ENCODE results near the gene BRIX1.
"Not testable (repeated sequence)": the region's sequence is repeated elsewhere in the genome, so short reads cannot be mapped to it uniquely, and the experiment has no call there.

Gene BRIX1

GRCh38 chr5:34915856-34916192 lies 313 bp downstream of the BRIX1 start:
- no peak for DNase-seq (ENCODE audit: low read depth)

DNA sequence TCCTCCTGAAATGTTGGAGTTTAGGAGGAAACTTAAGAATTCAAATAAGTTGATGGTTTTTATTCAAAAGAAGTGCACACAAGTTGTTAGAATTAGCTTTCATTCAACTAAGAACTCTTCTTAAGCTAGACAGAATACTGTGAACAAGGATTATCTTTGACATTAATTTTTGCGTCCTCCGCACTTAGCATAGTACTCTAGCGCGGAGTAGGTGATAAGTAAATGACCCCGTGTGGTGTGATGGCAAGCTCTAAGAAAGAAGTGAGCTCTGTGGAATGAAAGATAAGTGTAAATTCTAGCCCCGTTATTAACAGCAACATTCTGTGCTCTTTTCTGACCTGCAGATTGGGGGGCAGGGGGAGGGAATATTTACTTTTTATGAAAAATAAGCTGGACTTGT lies 1.0 kb downstream of the BRIX1 start:
- DNase-seq (ENCODE audit: low read depth), result no peak

DNA sequence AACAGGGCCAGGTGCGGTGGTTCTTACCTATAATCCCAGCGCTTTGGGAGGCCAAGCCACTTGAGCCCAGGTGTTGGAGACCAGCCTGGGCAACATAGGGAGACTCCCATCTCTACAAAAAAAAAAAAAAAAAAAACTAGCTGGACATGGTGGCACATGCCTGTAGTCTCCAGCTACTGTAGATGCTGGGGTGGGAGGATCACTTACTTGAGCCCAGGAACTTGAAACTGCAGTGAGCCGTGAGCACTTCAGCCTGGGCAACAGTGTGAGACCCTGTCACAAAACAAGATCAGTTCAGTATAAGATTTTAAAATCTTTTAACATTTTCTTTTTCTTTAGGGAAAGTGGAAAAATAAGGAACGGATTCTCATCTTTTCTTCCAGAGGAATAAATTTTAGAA lies 2.5 kb downstream of the BRIX1 start:
- DNase-seq (ENCODE audit: low read depth), result no peak

- no peak for DNase-seq (ENCODE audit: low read depth)
These were observed 3.6 kb downstream of the BRIX1 start for GRCh38 chr5:34919077-34919476.

DNA sequence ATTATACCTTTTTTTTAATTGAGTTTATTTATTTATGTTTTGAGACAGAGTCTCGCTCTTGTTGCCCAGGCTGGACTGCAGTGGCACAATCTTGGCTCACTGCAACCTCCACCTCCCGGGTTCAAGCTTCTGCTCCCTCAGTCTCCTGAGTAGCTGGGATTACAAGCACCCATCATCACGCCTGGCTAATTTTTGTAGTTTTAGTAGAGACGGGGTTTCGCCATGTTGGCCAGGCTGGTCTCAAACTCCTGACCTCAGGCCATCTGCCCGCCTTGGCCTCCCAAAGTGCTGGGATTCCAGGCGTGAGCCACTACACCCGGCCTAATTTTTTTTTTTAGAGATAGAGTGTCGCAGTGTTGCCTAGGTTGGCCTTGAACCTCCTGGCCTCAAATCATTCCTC lies 7.7 kb downstream of the BRIX1 start:
- DNase-seq (ENCODE audit: low read depth), result not testable (repeated sequence)

DNA sequence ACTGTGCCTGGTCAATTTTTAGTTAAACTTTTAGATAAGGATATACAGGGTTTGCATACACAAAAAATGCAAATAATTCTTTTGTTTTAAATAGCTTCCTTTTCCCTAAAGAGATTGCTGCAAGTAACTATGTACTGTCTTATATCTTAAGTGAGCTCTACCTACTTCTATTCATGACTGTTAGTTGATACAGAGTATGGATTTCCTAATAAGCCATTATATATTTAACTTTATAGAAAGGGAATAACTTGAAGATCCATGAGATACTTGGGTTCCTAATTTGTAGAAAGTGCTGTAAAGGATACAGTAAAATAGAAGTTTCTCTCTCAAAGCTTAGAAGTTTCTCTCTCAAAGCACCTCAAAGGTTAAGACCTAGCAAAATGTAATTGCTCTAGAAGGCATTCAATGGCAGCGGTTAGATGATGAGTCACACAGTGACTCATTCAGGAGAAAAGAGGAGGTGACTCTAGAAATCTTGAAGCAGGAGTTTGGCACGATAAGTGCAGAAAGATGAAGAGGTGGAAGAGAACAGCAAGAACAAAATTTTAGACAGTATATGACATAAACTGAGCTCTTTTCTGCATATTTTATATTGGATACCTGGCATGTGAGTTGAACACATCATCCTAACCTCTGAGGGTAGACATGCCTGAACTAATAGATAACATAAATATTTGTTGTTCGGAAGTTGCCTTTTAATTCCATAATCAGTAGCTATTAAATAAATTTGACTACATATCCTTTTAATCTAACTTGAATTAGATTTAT lies 8.4 kb downstream of the BRIX1 start:
- DNase-seq (ENCODE audit: low read depth), result peak; percentile 66

DNA sequence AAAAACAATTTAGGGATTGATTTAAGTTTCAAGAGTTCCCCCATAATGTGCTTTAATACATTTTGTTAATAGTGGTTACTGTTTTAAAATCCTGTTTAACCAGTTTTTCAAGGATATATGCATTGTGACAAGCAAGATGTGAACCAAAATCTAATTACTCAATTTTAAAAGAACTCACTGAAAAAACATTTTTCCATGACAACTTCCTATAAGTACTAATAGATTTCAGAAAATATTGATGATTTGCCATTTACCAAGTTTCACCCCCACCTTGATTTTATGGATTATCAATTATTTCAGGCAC lies 8.9 kb downstream of the BRIX1 start:
- DNase-seq (ENCODE audit: low read depth), result no peak

DNA sequence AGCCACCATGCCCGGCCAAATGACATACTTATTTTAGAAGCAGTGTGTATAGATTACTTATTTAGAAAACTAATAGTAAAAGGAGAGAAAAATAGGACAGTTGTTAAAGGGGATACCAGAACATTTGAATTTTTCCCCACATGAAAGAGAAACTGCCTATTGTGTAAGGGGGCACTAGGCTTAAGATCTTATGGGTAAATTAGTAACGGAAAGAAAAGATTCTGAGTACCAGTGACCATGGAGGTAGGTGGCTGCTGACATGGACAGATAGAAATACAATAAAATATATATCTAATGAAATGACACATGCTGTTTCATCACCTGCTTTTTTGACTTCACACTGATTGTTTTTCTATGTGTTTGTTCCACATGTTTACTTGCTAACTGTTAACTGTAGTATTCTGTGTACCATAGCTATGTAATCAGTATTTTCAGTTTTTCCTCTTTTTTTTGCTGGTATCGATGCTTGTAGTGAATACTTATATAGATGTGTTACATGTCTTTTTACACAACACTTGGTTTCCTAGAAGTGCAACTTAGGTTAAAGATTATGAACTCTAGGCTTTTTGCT lies 10.9 kb downstream of the BRIX1 start:
- DNase-seq (ENCODE audit: low read depth), result no peak

DNA sequence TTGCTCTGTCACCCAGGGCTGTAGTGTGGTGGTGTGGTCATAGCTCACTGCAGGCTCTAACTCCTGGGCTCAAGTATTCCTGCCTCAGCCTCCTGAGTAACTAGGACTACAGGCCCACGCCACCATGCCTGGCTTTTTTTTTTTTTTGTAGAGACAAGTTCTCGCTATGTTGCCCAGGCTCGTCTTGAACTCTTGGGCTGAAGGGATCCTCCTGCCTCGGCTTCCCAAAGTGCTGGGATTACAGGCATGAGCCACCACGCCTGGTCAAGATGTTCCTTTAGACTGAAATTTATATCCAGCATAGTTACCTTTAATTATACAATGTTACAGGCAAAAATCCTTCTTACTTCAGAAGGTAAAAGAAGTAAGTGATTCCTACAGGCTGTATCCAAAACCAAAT lies 12.3 kb downstream of the BRIX1 start:
- no peak for DNase-seq (ENCODE audit: low read depth)

DNA sequence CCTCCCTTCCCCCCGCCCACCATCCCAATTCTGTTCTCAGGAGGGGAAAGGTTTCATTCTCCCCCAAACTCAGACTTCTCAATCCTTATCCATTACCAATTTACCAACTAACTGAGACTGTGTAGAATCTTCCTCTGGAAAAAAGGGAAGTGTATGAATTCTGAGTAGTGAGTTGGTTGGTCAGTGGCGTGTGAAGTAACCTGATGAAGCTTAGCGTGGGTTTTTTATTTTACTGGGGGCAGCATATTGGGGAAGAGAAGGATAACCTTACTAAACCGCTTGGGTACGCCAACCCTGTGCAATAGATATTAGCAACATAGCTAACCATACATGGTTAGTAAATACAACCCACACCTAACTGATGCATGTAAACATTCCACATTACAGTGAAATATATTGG lies 12.8 kb downstream of the BRIX1 start:
- no peak for DNase-seq (ENCODE audit: low read depth)

- peak; percentile 93 for DNase-seq (ENCODE audit: low read depth)
These were observed 13.7 kb downstream of the BRIX1 start, which contains the start of gene DNAJC21 for GRCh38 chr5:34929134-34929719. Gene DNAJC21, plus strand, starts transcription at chr5:34929559. Its CDS starts 261 bp downstream, at chr5:34929820.

GRCh38 chr5:34929720-34930461 lies 14.4 kb downstream of the BRIX1 start:
- DNase-seq (ENCODE audit: low read depth), result peak; percentile 56

GRCh38 chr5:34930462-34930844 lies 14.9 kb downstream of the BRIX1 start:
- DNase-seq (ENCODE audit: low read depth), result no peak

- no peak for DNase-seq (ENCODE audit: low read depth)
These were observed 15.4 kb downstream of the BRIX1 start for GRCh38 chr5:34930870-34931269.

- DNase-seq (ENCODE audit: low read depth), result no peak
These were observed 17.4 kb downstream of the BRIX1 start for GRCh38 chr5:34932947-34933346.

GRCh38 chr5:34941936-34942335 lies 26.4 kb downstream of the BRIX1 start:
- DNase-seq (ENCODE audit: low read depth), result no peak

DNA sequence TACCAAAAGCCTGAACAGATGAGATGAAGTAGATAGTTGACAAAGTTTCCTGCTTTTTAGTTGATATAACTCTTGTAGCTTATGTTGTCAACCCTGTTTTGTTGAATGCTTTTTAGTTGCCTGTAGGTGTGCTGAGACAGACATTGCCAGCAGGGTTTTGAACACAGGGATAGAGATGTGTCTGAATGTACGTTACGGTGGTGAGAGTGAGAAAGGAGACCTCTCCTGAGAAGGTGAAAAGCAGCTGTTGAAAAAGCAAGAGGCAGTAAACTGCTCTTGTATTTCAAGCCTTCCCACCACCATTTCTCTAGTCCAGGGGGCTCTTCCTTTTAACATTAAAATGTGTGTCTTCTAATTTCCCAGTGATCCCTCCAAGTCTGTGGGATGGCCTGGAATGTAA lies 28.5 kb downstream of the BRIX1 start:
- no peak for DNase-seq (ENCODE audit: low read depth)

DNA sequence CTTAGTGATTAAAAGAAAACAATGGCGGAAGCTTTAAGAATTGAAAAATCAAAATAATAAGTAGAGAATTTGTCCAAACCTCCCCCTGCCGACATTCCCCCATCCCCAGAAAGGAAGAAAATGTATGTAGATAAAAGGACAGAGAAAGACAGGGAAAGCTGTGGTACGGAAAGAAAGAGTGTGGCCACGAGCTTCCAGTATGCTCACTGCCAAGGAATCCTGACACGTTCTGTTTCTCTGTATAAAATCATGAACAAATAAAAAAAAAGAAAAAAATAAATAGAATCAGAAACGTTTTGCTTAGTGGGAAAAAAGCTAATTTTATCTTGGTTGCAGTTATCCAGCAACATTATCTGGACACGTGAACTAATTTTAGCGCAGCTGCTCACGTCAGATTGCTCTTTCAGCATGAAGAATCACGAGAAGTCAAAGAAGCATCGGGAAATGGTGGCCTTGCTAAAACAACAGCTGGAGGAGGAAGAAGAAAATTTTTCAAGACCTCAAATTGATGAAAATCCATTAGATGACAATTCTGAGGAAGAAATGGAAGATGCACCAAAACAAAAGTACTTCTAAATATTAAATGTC lies 29.0 kb downstream of the BRIX1 start:
- DNase-seq (ENCODE audit: low read depth), result no peak

GRCh38 chr5:34957321-34957720 lies 41.8 kb downstream of the BRIX1 start:
- DNase-seq (ENCODE audit: low read depth), result no peak

GRCh38 chr5:34957857-34958690 lies 42.6 kb downstream of the BRIX1 start:
- DNase-seq (ENCODE audit: low read depth), result peak; percentile 15

- DNase-seq (ENCODE audit: low read depth), result peak; percentile 24
These were observed 43.8 kb downstream of the BRIX1 start for GRCh38 chr5:34959323-34959722.

GRCh38 chr5:34967540-34967939 lies 52.0 kb downstream of the BRIX1 start:
- no peak for DNase-seq (ENCODE audit: low read depth)
